Activated gamma-delta T cell treated with Interleukin-2 at 50 U/mL for 16 hours (primary cell): ENCODE results near the gene PCDHGB6.
"Not testable (repeated sequence)": the region's sequence is repeated elsewhere in the genome, so short reads cannot be mapped to it uniquely, and the experiment has no call there.

ENCODE experiments used
- DNase-seq: peaks from one replicate; pipeline ENCODE4 v3.0.0-alpha.2; 2020

The PCDHGB6 gene

GRCh38 chr5:141419074-141419880 is 11.5 kb downstream of the PCDHGB6 start:
- no peak for DNase-seq

GRCh38 chr5:141420855-141421488 is 13.2 kb downstream of the PCDHGB6 start, which contains the start of gene PCDHGA11:
Gene PCDHGA11 (plus strand): TSS chr5:141421051. CDS start chr5:141421228, 177 bp downstream.
- no peak for DNase-seq

GRCh38 chr5:141421489-141421855 is 13.7 kb downstream of the PCDHGB6 start:
- no peak for DNase-seq

- no peak for DNase-seq
Observed at GRCh38 chr5:141422742-141423291, 15.0 kb downstream of the PCDHGB6 start.

GRCh38 chr5:141427783-141428426 is 20.1 kb downstream of the PCDHGB6 start:
- DNase-seq, result no peak

GRCh38 chr5:141430332-141431113 is 22.7 kb downstream of the PCDHGB6 start, which contains the start of gene PCDHGA12:
Gene PCDHGA12 (plus strand): TSS chr5:141430507. CDS start chr5:141430760, 253 bp downstream.
- DNase-seq, result no peak

GRCh38 chr5:141431286-141431685 is 23.5 kb downstream of the PCDHGB6 start:
- DNase-seq, result no peak

GRCh38 chr5:141432308-141432707 is 24.5 kb downstream of the PCDHGB6 start:
- DNase-seq, result not testable (repeated sequence)

- not testable (repeated sequence) for DNase-seq
Observed at GRCh38 chr5:141432726-141433125, 24.9 kb downstream of the PCDHGB6 start.

GRCh38 chr5:141434006-141434405 is 26.2 kb downstream of the PCDHGB6 start:
- DNase-seq, result no peak

GRCh38 chr5:141437221-141437620 is 29.4 kb downstream of the PCDHGB6 start:
- DNase-seq, result no peak

GRCh38 chr5:141439411-141440141 is 31.8 kb downstream of the PCDHGB6 start:
- DNase-seq, result no peak

- no peak for DNase-seq
Observed at GRCh38 chr5:141440341-141440740, 32.5 kb downstream of the PCDHGB6 start.

GRCh38 chr5:141441571-141442170 is 33.9 kb downstream of the PCDHGB6 start:
- no peak for DNase-seq
